Gastroesophageal sphincter (tissue), 4 donors: ENCODE results near the gene MINDY2. TPM values are rescaled to one million over a fixed set of nuclear protein-coding genes. Genes with fewer than 3 reads are reported as not detected.

Source experiments
- ATAC-seq: fragments of 150-250 bp; one replicate; pipeline ENCODE4 v1.9.1; 2016; ENCODE audit warnings: mild to moderate bottlenecking, moderate library complexity
- H3K27ac ChIP-seq, 4 donors: fragments of 200-600 bp; sonication (generic) in 3 of 4; 1 replicate in 3 of 4; 2 replicates in 1 of 4; pipeline ENCODE4 v1.5.1; 2016 to 2019
- H3K27me3 ChIP-seq: fragments of 200-600 bp; sonication (generic); one replicate; pipeline ENCODE4 v1.5.1; 2019
- H3K36me3 ChIP-seq, 2 donors: fragments of 200-600 bp; sonication (generic); one replicate each; pipeline ENCODE4 v1.5.1; 2019; ENCODE audit warnings: control low read depth in 1 of 2
- H3K4me1 ChIP-seq, 3 donors: fragments of 200-600 bp; sonication (generic); 1 replicate in 2 of 3; 2 replicates in 1 of 3; pipeline ENCODE4 v1.5.1; 2016 to 2019; ENCODE audit warnings: control low read depth in 2 of 3
- H3K4me3 ChIP-seq, 2 donors: fragments of 200-600 bp; sonication (generic); one replicate each; pipeline ENCODE4 v1.5.1; 2019; ENCODE audit warnings: mild to moderate bottlenecking in 1 of 2, moderate library complexity in 1 of 2
- H3K9me3 ChIP-seq, 3 donors: fragments of 200-600 bp; sonication (generic); one replicate each; pipeline ENCODE4 v1.5.1; 2017 to 2019; ENCODE audit warnings: control low read depth in 2 of 3
- EP300 ChIP-seq: sonication (generic); formaldehyde crosslinking; IDR thresholded peaks from one replicate; pipeline ENCODE4 v1.6.1; 2017; ENCODE audit warnings: antibody characterized with exemption, mild to moderate bottlenecking
- POLR2A ChIP-seq, 2 donors: fragments of 450-650 bp; IDR thresholded peaks; one replicate each; pipeline ENCODE4 v1.6.1; 2017; ENCODE audit warnings: antibody characterized with exemption in 2 of 2, mild to moderate bottlenecking in 2 of 2, moderate library complexity in 1 of 2
- POLR2AphosphoS5 ChIP-seq: sonication (generic); formaldehyde crosslinking; IDR thresholded peaks from one replicate; pipeline ENCODE4 v1.6.1; 2017; ENCODE audit warnings: antibody characterized with exemption
- WGBS, 2 donors: methylation state at CpG; one replicate each; pipeline ENCODE4 v1.1.5; 2018; ENCODE audit warnings: low coverage in 1 of 2; 5-methylcytosine and 5-hydroxymethylcytosine counted together
- small RNA-seq, 4 donors: library from RNA; depleted of rRNA; stranded (forward); fragments of <200 nt; gene quantifications; one replicate each; pipeline ENCODE3, GENCODE V24; 2016
- total RNA-seq, 4 donors: library from RNA; depleted of rRNA; stranded (reverse); fragments of >200 nt; gene quantifications; one replicate each; pipeline ENCODE4 v1.1.0, GENCODE V29; 2016
- TF ChIP-seq, protein P1 (sequence below), 4 experiments: fragments of 200-600 bp in 2 of 4; fragments of 450-650 bp in 2 of 4; sonication (generic) in 1 of 4; IDR thresholded peaks; one replicate each; pipeline ENCODE4 v1.5.1; 2017 to 2019; ENCODE audit warnings: antibody characterized with exemption in 4 of 4, mild to moderate bottlenecking in 2 of 4, moderate library complexity in 2 of 4

MINDY2 gene
- total RNA-seq, 4 donors from 2014 or later = 28.6 to 44.4 (median 38.4) TPM

DNA sequence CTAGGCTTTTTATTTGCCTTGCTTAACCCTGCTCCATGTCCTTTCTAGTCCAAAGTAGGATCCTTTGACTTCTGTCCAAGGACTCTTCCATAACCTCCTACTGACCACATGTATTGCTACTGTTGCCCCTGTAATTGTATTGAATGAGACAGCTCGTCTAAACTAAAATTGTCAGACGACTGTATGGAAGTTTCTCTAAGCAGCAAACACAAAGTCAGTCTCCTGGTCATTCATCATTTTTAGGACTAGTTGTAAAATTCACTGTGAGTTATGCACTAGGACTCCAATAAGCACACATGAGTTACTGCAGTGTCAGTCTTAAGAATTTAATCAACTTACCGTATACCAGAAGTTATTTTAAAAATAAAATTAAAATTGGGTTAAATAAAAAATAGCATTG is 129.5 kb downstream of the MINDY2 start:
- no peak for ATAC-seq
- Histone ChIP-seq H3K9me3 (no peaks in the 10 kb centered on the region), H3K27me3 (no peaks in the 10 kb centered on the region), H3K27ac (no peak overlapping the region), H3K4me3 (no peak overlapping the region), H3K4me1 (no peaks in the 10 kb centered on the region), H3K36me3 (peaks cover 0 to 68% of the 10 kb centered on the region in 2 donors)
- WGBS, 2 donors = 58 to 72% methylated on average over 3 of the region's 3 CpGs
- TF ChIP-seq EP300 (no peak), POLR2A (IDR thresholded peaks at IDR 0.05) (no peak), POLR2AphosphoS5 (no peak)
- TF ChIP-seq, protein P1, sequence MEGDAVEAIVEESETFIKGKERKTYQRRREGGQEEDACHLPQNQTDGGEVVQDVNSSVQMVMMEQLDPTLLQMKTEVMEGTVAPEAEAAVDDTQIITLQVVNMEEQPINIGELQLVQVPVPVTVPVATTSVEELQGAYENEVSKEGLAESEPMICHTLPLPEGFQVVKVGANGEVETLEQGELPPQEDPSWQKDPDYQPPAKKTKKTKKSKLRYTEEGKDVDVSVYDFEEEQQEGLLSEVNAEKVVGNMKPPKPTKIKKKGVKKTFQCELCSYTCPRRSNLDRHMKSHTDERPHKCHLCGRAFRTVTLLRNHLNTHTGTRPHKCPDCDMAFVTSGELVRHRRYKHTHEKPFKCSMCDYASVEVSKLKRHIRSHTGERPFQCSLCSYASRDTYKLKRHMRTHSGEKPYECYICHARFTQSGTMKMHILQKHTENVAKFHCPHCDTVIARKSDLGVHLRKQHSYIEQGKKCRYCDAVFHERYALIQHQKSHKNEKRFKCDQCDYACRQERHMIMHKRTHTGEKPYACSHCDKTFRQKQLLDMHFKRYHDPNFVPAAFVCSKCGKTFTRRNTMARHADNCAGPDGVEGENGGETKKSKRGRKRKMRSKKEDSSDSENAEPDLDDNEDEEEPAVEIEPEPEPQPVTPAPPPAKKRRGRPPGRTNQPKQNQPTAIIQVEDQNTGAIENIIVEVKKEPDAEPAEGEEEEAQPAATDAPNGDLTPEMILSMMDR (IDR thresholded peaks at IDR 0.05) = no peak

GRCh38 chr15:58908550-58909309 is 137.6 kb downstream of the MINDY2 start:
- Histone ChIP-seq H3K27me3 (no peaks in the 10 kb centered on the region), H3K36me3 (peaks cover 3 to 67% of the 10 kb centered on the region in 2 donors), H3K27ac (no peak overlapping the region), H3K9me3 (no peaks in the 10 kb centered on the region), H3K4me1 (peaks cover 0 to 16% (median 0%) of the 10 kb centered on the region in 3 donors), H3K4me3 (no peak overlapping the region)
- no peak for ATAC-seq
- TF ChIP-seq, protein P1 (IDR thresholded peaks at IDR 0.05) = no peak
- TF ChIP-seq POLR2AphosphoS5 = no peak
- no peak for TF ChIP-seq POLR2A (IDR thresholded peaks at IDR 0.05)
- no peak for TF ChIP-seq EP300
- WGBS, 2 donors = 88 to 93% methylated on average over 3 to 6 of the region's 6 CpGs

- TF ChIP-seq, protein P1 (IDR thresholded peaks at IDR 0.05) = no peak
- TF ChIP-seq POLR2A (IDR thresholded peaks at IDR 0.05) (no peak), EP300 (no peak), POLR2AphosphoS5 (no peak)
- H3K27ac ChIP-seq = no peak overlapping the region
- no peak for ATAC-seq
- no peak overlapping the region for H3K4me3 ChIP-seq
- peaks cover 6 to 69% of the 10 kb centered on the region in 2 donors for H3K36me3 ChIP-seq
- H3K4me1 ChIP-seq = peaks cover 0 to 22% (median 0%) of the 10 kb centered on the region in 3 donors
- no peaks in the 10 kb centered on the region for H3K9me3 ChIP-seq
- H3K27me3 ChIP-seq = no peaks in the 10 kb centered on the region
- 92 to 100% methylated on average over 1 of the region's 1 CpG for WGBS, 2 donors
These were observed 138.5 kb downstream of the MINDY2 start for GRCh38 chr15:58909616-58910015.

- H3K36me3 ChIP-seq = peaks cover 6 to 69% of the 10 kb centered on the region in 2 donors
- no peak for ATAC-seq
- H3K27me3 ChIP-seq = no peaks in the 10 kb centered on the region
- no peaks in the 10 kb centered on the region for H3K9me3 ChIP-seq
- H3K4me1 ChIP-seq = peaks cover 0 to 22% (median 0%) of the 10 kb centered on the region in 3 donors
- no peak overlapping the region for H3K4me3 ChIP-seq
- no peak for TF ChIP-seq EP300
- TF ChIP-seq POLR2A (IDR thresholded peaks at IDR 0.05) = no peak
- TF ChIP-seq, protein P1 (IDR thresholded peaks at IDR 0.05) = no peak
- no peak overlapping the region for H3K27ac ChIP-seq
- WGBS, 2 donors = 83 to 100% methylated on average over 4 of the region's 4 CpGs
These were observed 139.4 kb downstream of the MINDY2 start for GRCh38 chr15:58910456-58910855.

Small RNAs within 50 kb of the gene (small RNA-seq; reads per million reads assigned to genes)
- 0 reads per million in 4 donors for gene RF00012
- gene ZNF444P1 = 0 reads per million in 4 donors

Other genes with a start within 250 kb of the MINDY2 start
- 10 to 100 TPM; 59.5 to 69.1 (median 62.3) TPM for gene ADAM10, start 21.6 kb upstream of the MINDY2 start, total RNA-seq
- 100 to 1,000 TPM in 1 of 4 donors, 10 to 100 TPM in 3; 79.2 to 120 (median 84.4) TPM for gene SLTM, start 162.4 kb downstream of the MINDY2 start, total RNA-seq
- 10 to 100 TPM; 17.5 to 20.4 (median 18.5) TPM for gene RNF111, start 216.4 kb downstream of the MINDY2 start, total RNA-seq